MM.1S (cell line): ENCODE measurements around the gene PIAS4.
A peak's percentile ranks its signal among the peaks of the same experiment; 100 is the strongest.

Source experiments
- CTCF ChIP-seq: fragments of 300-600 bp; sonication (generic); IDR thresholded peaks from 2 replicates; pipeline ENCODE4 v1.5.1; 2016; ENCODE audit warnings: antibody characterized with exemption, low read length, mixed read lengths
- EZH2 ChIP-seq: fragments of 300-600 bp; sonication (generic); optimal IDR thresholded peaks from 2 replicates; pipeline ENCODE3; 2017; ENCODE audit warnings: low read depth, mild to moderate bottlenecking, antibody characterized with exemption, low read length, mixed read lengths
- EZH2phosphoT487 ChIP-seq: fragments of 300-600 bp; sonication (generic); IDR thresholded peaks from 2 replicates; pipeline ENCODE4 v1.6.1; 2018; ENCODE audit warnings: antibody characterized with exemption, low read length

- no peak for TF ChIP-seq EZH2phosphoT487
- TF ChIP-seq CTCF, result peak; percentile 18
- TF ChIP-seq EZH2, result no peak
Observed at GRCh38 chr19:4007021-4007835, at the start of gene PIAS4.
